ENCODE measurements around the gene DAD1. TPM values are rescaled to one million over a fixed set of nuclear protein-coding genes. Genes with fewer than 3 reads are reported as not detected.

The DAD1 gene
- total and polyA plus RNA-seq, 2 of the 8 experiments (the other 6 are each of a cell fraction or from before 2014, with no cell fraction given) = 131 to 440 TPM

- ChIA-PET CTCF (ENCODE audit: partially characterized antibody) (interaction anchor here (0.7 to 1.3 kb wide), 13 partner anchors 10 to 201 kb away, joined by 3 to 5 read pairs (median 3); partner anchors contain the start of genes ABHD4 and DAD1), POLR2A (ENCODE audit: partially characterized antibody) (interaction anchor here (0.7 to 1.4 kb wide), 5 partner anchors 14 to 340 kb away, joined by 3 read pairs; no protein-coding TSS in a partner anchor)
- no peak overlapping the region for H3K4me3 ChIP-seq (ENCODE audit: extremely low read depth in 1 of 4, insufficient read depth in 2 of 4, low read depth in 3 of 4, low read length in 4 of 4)
- no peaks in the 10 kb centered on the region for H3K23me2 ChIP-seq (ENCODE audit: low read depth, low read length)
- H4K8ac ChIP-seq (ENCODE audit: extremely low read depth, insufficient read depth, low read length) = no peak overlapping the region
- no peaks in the 10 kb centered on the region for H3K79me1 ChIP-seq (ENCODE audit: low read depth, low read length)
- no peak overlapping the region for H2BK20ac ChIP-seq (ENCODE audit: low read length)
- no peak overlapping the region; the same call in 1 of the 2 replicates for H2AK5ac ChIP-seq (ENCODE audit: low read depth, low read length)
- FAIRE-seq (no peak), DNase-seq (ENCODE audit: low read depth in 1 of 2, low spot score in 2 of 2) (no peak)
- no peak overlapping the region for H4K91ac ChIP-seq (replicated peaks; ENCODE audit: insufficient read length, low read length)
- peaks cover 5 to 20% (median 16%) of the 10 kb centered on the region in 4 experiments; a peak in 6 of 8 replicates for H3K36me3 ChIP-seq (ENCODE audit: control insufficient read depth in 2 of 4, insufficient read depth in 4 of 4, low read length in 3 of 4)
- H3K18ac ChIP-seq (ENCODE audit: extremely low read depth, low read length) = no peak overlapping the region
- no peak overlapping the region for H3K23ac ChIP-seq (ENCODE audit: insufficient read length)
- peaks cover 0 to 8% (median under 1%) of the 10 kb centered on the region in 4 experiments; a peak in 3 of 7 replicates for H3K4me1 ChIP-seq (replicated peaks in 1 of 4; ENCODE audit: control insufficient read depth in 3 of 4, insufficient read depth in 4 of 4, low read length in 3 of 4)
- no peak overlapping the region for H2BK120ac ChIP-seq (replicated peaks; ENCODE audit: low read depth, low read length)
- no peak overlapping the region; the same call in 1 of the 2 replicates for H2BK12ac ChIP-seq (ENCODE audit: low read depth, low read length)
- H3K14ac ChIP-seq (ENCODE audit: insufficient read length) = no peak overlapping the region
- no peak overlapping the region for H3K4me2 ChIP-seq (ENCODE audit: insufficient read depth in 1 of 2, low read depth in 2 of 2, low read length in 2 of 2)
- no peaks in the 10 kb centered on the region for H3K27me3 ChIP-seq (replicated peaks in 1 of 4; ENCODE audit: control insufficient read depth in 3 of 4, extremely low read depth in 1 of 4, insufficient read depth in 3 of 4, low read length in 3 of 4)
- H4K20me1 ChIP-seq (replicated peaks in 1 of 2; ENCODE audit: control insufficient read depth in 1 of 2, insufficient read depth in 2 of 2, low read length in 2 of 2) = no peaks in the 10 kb centered on the region
- no peak overlapping the region for H2AFZ ChIP-seq (ENCODE audit: low read length)
- H3K4ac ChIP-seq (replicated peaks; ENCODE audit: insufficient read length, low read depth, low read length) = no peak overlapping the region
- H4K5ac ChIP-seq (ENCODE audit: insufficient read length, low read depth, low read length) = no peak overlapping the region
- WGBS, 2 experiments (ENCODE audit: extremely low coverage in 1 of 2, insufficient coverage in 1 of 2, insufficient read length in 1 of 2, insufficient replicate concordance in 2 of 2, low coverage in 1 of 2, low lambda C conversion rate in 2 of 2, missing lambda C conversion rate in 1 of 2) = 78% methylated on average over 2 of the region's 2 CpGs; no CpG with 5 or more reads in 1 of the 2 experiments
- H3K9me3 ChIP-seq (ENCODE audit: insufficient read depth in 2 of 2, low read depth in 1 of 2, low read length in 1 of 2) = no peaks in the 10 kb centered on the region
- H3K27ac ChIP-seq (ENCODE audit: low read depth, low read length) = no peak overlapping the region; the same call in 1 of the 2 replicates
- no peak overlapping the region for H3K9ac ChIP-seq (replicated peaks in 1 of 4; ENCODE audit: extremely low read depth in 1 of 4, low read depth in 3 of 4, low read length in 3 of 4)
- H3K79me2 ChIP-seq (ENCODE audit: control insufficient read depth in 1 of 2, insufficient read depth in 2 of 2, low read length in 2 of 2) = no peaks in the 10 kb centered on the region
- no peak overlapping the region for H2BK5ac ChIP-seq (ENCODE audit: low read depth, low read length)
- no peak overlapping the region for H3K56ac ChIP-seq (replicated peaks; ENCODE audit: insufficient read length, low read depth, low read length)
- no peak overlapping the region for H2BK15ac ChIP-seq (ENCODE audit: low read length)
- TF ChIP-seq SIRT6 (IDR thresholded peaks at IDR 0.05; ENCODE audit: low read length) = no peak
- TF ChIP-seq EZH2 (IDR thresholded peaks at IDR 0.05; ENCODE audit: low read depth, low read length, severe bottlenecking) = no peak
- no peak for TF ChIP-seq RAD21 (IDR thresholded peaks at IDR 0.05 in 1 of 2, conservative IDR thresholded peaks at IDR 0.05 in 1 of 2; ENCODE audit: low read depth in 2 of 2, low read length in 2 of 2)
- TF ChIP-seq SAP30 (IDR thresholded peaks at IDR 0.05; ENCODE audit: insufficient read depth, insufficient replicate concordance, low read length) = no peak
- no peak for TF ChIP-seq TEAD4 (IDR thresholded peaks at IDR 0.05; ENCODE audit: low read depth, low read length)
- TF ChIP-seq ASH2L (IDR thresholded peaks at IDR 0.05; ENCODE audit: low read length) = no peak
- no peak for TF ChIP-seq SIX5 (IDR thresholded peaks at IDR 0.05; ENCODE audit: low read depth, low read length)
- no peak for TF ChIP-seq SP4 (IDR thresholded peaks at IDR 0.05; ENCODE audit: low read length)
- TF ChIP-seq CEBPB (IDR thresholded peaks at IDR 0.05; ENCODE audit: low read depth, low read length) = no peak
- no peak for TF ChIP-seq EP300 (IDR thresholded peaks at IDR 0.05; ENCODE audit: borderline replicate concordance in 1 of 2, low read depth in 2 of 2, low read length in 2 of 2)
- no peak for TF ChIP-seq EGR1 (IDR thresholded peaks at IDR 0.05; ENCODE audit: borderline replicate concordance, low read depth, low read length)
- TF ChIP-seq CBX5 (IDR thresholded peaks at IDR 0.05; ENCODE audit: low read depth, low read length) = no peak
- TF ChIP-seq SIN3A (conservative IDR thresholded peaks at IDR 0.05 in 1 of 2, IDR thresholded peaks at IDR 0.05 in 1 of 2; ENCODE audit: low read depth in 1 of 2, low read length in 2 of 2) = no peak
Observed at GRCh38 chr14:22613106-22613695, 24.2 kb upstream of the DAD1 start.
